Vein endothelial cell (primary cell): Measurements from ENCODE around the gene B3GLCT. TPM values are rescaled to one million over a fixed set of nuclear protein-coding genes. Genes with fewer than 3 reads are reported as not detected.

Experiments
- total RNA-seq: library from RNA; depleted of rRNA; stranded (reverse); fragments of >200 nt; gene quantifications from 2 replicates; pipeline ENCODE4 v1.2.3, GENCODE V29; 2012

B3GLCT gene
- 18.4 and 18.6 TPM in 2 replicates for total RNA-seq

GRCh38 chr13:31199849-31200636 is at the start of gene B3GLCT:
Gene B3GLCT (plus strand): TSS chr13:31199975. CDS start chr13:31200085, 110 bp downstream.

GRCh38 chr13:31161557-31162150 is 38.1 kb upstream of the B3GLCT start, which contains the start of gene HSPH1:
Gene HSPH1 (minus strand): TSS chr13:31161904. CDS start chr13:31161582, 322 bp downstream.

Other genes starting within 250 kb of the B3GLCT start
- gene HSPH1, start 38.1 kb upstream of the B3GLCT start, total RNA-seq = 37.2 and 52.2 TPM in 2 replicates